Fibroblast of lung (primary cell): ENCODE data around the gene GREM2. TPM values are rescaled to one million over a fixed set of nuclear protein-coding genes. Genes with fewer than 3 reads are reported as not detected.

Experiments
- DNase-seq, 2 donors: peaks; one replicate each; pipeline versions ENCODE4 v3.0.0 to v3.0.0-alpha.2; 2010; ENCODE audit warnings: low read depth in 2 of 2
- H2AFZ ChIP-seq: 2 replicates; pipeline ENCODE4 v1.5.1; 2012; ENCODE audit warnings: low read length, control low read depth, inconsistent platforms
- H3K27ac ChIP-seq: 2 replicates; pipeline ENCODE4 v1.5.1; 2011; ENCODE audit warnings: low read length, control low read depth; ENCODE audit not compliant: insufficient read depth
- H3K27me3 ChIP-seq: 2 replicates; pipeline ENCODE4 v1.5.1; 2011; ENCODE audit warnings: mild to moderate bottlenecking, low read length; ENCODE audit not compliant: control insufficient read depth, insufficient read depth
- H3K36me3 ChIP-seq: 2 replicates; pipeline ENCODE4 v1.5.1; 2011; ENCODE audit warnings: low read length; ENCODE audit not compliant: control insufficient read depth, insufficient read depth
- H3K4me1 ChIP-seq: 2 replicates; pipeline ENCODE4 v1.5.1; 2011; ENCODE audit warnings: low read length; ENCODE audit not compliant: control insufficient read depth, insufficient read depth; ENCODE audit errors: extremely low read depth
- H3K4me2 ChIP-seq: 2 replicates; pipeline ENCODE4 v1.5.1; 2011; ENCODE audit warnings: low read length, control low read depth; ENCODE audit not compliant: insufficient read depth; ENCODE audit errors: extremely low read depth
- H3K4me3 ChIP-seq, 4 experiments: fragments of 200-600 bp in 1 of 4; sonication (generic) in 1 of 4; replicated peaks in 1 of 4; 2 replicates each; pipeline ENCODE4 v1.5.1; 2011 to 2016; ENCODE audit warnings: low read length in 4 of 4, low read depth in 3 of 4, mild to moderate bottlenecking in 3 of 4, control low read depth in 2 of 4, inconsistent platforms in 1 of 4, mixed read lengths in 1 of 4; ENCODE audit not compliant: insufficient read depth in 1 of 4; ENCODE audit errors: control extremely low read depth in 1 of 4
- H3K79me2 ChIP-seq: 2 replicates; pipeline ENCODE4 v1.5.1; 2012; ENCODE audit warnings: mild to moderate bottlenecking, low read length, inconsistent platforms; ENCODE audit not compliant: control insufficient read depth, insufficient read depth
- H3K9ac ChIP-seq: 2 replicates; pipeline ENCODE4 v1.5.1; 2011; ENCODE audit warnings: mild to moderate bottlenecking, low read length, control low read depth; ENCODE audit not compliant: insufficient read depth
- H3K9me3 ChIP-seq: 2 replicates; pipeline ENCODE4 v1.5.1; 2012; ENCODE audit warnings: low read depth, low read length; ENCODE audit not compliant: control insufficient read depth, insufficient read depth
- H4K20me1 ChIP-seq: 2 replicates; pipeline ENCODE4 v1.5.1; 2011; ENCODE audit warnings: low read length; ENCODE audit not compliant: control insufficient read depth, insufficient read depth; ENCODE audit errors: extremely low read depth
- EZH2 ChIP-seq: IDR thresholded peaks from 2 replicates; pipeline ENCODE4 v1.5.1; 2012; ENCODE audit warnings: low read length, control low read depth, mild to moderate bottlenecking; ENCODE audit errors: missing control alignments
- polyA plus RNA-seq, 2 donors: library from polyadenylated mRNA; depleted of rRNA in 1 of 2; stranded (reverse) in 1 of 2; unstranded in 1 of 2; fragments of >200 nt; gene quantifications; 2 replicates each; pipeline ENCODE4 v1.2.1, GENCODE V29; 2011 to 2012; ENCODE audit warnings: missing spikeins in 1 of 2
- total RNA-seq: library from RNA; depleted of rRNA; stranded (reverse); fragments of >200 nt; gene quantifications from 2 replicates; pipeline ENCODE4 v1.2.1, GENCODE V29; 2014
- TF ChIP-seq, protein P1 (sequence below), 2 donors: IDR thresholded peaks in 1 of 2; conservative IDR thresholded peaks in 1 of 2; 1 replicate in 1 of 2; 2 replicates in 1 of 2; pipeline ENCODE4 v1.5.1; 2011 to 2012; ENCODE audit warnings: low read length in 2 of 2, control low read depth in 1 of 2, inconsistent platforms in 1 of 2, low read depth in 1 of 2, mild to moderate bottlenecking in 1 of 2

GREM2 gene
- total and polyA plus RNA-seq, 2 donors (not counting 1 experiment from before 2014, with no cell fraction given), result 6.9 to 21.1 TPM

DNA sequence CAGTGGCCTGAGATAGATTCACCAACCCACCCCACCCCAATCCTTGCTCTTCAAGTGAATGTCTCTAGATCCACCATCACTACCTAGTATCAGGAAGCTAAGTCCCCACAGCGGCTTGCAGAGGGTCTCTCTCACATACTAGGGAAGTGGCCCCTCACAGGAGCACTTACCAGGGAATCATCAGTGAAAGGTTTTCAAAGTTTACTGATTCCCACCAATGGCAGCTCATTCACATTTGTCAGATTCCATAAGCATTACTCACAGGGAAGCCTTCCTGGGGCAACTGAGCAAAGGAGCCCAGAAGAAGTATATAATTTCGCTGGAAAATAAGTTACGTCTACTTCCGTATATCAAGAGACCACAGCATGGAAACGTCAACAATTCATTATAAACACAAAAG lies 120.8 kb downstream of the GREM2 start:
- no peak overlapping the region for H3K4me3 ChIP-seq
- H3K9ac ChIP-seq, result no peak overlapping the region
- H3K27ac ChIP-seq, result no peak overlapping the region
- no peaks in the 10 kb centered on the region for H3K9me3 ChIP-seq
- peak; percentile 17 to 84 for DNase-seq
- TF ChIP-seq EZH2, result no peak
- TF ChIP-seq, protein P1, sequence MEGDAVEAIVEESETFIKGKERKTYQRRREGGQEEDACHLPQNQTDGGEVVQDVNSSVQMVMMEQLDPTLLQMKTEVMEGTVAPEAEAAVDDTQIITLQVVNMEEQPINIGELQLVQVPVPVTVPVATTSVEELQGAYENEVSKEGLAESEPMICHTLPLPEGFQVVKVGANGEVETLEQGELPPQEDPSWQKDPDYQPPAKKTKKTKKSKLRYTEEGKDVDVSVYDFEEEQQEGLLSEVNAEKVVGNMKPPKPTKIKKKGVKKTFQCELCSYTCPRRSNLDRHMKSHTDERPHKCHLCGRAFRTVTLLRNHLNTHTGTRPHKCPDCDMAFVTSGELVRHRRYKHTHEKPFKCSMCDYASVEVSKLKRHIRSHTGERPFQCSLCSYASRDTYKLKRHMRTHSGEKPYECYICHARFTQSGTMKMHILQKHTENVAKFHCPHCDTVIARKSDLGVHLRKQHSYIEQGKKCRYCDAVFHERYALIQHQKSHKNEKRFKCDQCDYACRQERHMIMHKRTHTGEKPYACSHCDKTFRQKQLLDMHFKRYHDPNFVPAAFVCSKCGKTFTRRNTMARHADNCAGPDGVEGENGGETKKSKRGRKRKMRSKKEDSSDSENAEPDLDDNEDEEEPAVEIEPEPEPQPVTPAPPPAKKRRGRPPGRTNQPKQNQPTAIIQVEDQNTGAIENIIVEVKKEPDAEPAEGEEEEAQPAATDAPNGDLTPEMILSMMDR (conservative IDR thresholded peaks at IDR 0.05 in 1 of 2, IDR thresholded peaks at IDR 0.05 in 1 of 2; ENCODE audit: low read depth in 1 of 2, low read length in 2 of 2), result no peak
- no peak overlapping the region for H3K4me2 ChIP-seq
- H2AFZ ChIP-seq, result no peak overlapping the region
- H3K79me2 ChIP-seq, result no peaks in the 10 kb centered on the region
- peaks cover 2% of the 10 kb centered on the region for H3K36me3 ChIP-seq
- H3K4me1 ChIP-seq, result no peaks in the 10 kb centered on the region
- H3K27me3 ChIP-seq, result no peaks in the 10 kb centered on the region
- H4K20me1 ChIP-seq, result no peaks in the 10 kb centered on the region

DNA sequence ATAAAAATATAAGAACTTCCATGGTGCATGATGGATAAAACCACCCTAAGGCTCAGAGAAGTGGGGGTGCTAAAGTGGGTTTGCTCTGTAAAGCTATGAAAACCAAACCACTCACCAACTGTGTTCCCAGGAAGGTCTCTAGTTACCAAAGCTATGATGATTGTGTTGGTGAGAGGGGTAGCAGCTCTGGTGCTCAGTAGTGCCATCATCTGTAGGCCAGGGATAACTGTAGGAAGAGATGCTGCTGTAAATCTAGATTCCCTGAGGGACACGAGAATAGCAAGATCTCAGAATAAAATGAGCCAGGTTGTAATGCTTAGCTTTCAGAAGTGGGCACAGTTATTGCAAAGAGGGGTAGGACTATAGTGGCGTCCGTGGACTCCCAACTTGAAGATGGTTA lies 124.5 kb downstream of the GREM2 start:
- TF ChIP-seq, protein P1 (conservative IDR thresholded peaks at IDR 0.05 in 1 of 2, IDR thresholded peaks at IDR 0.05 in 1 of 2; ENCODE audit: low read depth in 1 of 2, low read length in 2 of 2), result no peak
- H3K4me3 ChIP-seq, result no peak overlapping the region
- no peaks in the 10 kb centered on the region for H3K27me3 ChIP-seq
- no peak overlapping the region for H3K9ac ChIP-seq
- no peak for DNase-seq
- H3K9me3 ChIP-seq, result no peaks in the 10 kb centered on the region
- H3K4me2 ChIP-seq, result no peak overlapping the region
- no peak overlapping the region for H2AFZ ChIP-seq
- H3K36me3 ChIP-seq, result peaks cover under 1% of the 10 kb centered on the region
- H3K27ac ChIP-seq, result no peak overlapping the region
- H3K79me2 ChIP-seq, result no peaks in the 10 kb centered on the region
- H4K20me1 ChIP-seq, result no peaks in the 10 kb centered on the region
- H3K4me1 ChIP-seq, result no peaks in the 10 kb centered on the region

DNA sequence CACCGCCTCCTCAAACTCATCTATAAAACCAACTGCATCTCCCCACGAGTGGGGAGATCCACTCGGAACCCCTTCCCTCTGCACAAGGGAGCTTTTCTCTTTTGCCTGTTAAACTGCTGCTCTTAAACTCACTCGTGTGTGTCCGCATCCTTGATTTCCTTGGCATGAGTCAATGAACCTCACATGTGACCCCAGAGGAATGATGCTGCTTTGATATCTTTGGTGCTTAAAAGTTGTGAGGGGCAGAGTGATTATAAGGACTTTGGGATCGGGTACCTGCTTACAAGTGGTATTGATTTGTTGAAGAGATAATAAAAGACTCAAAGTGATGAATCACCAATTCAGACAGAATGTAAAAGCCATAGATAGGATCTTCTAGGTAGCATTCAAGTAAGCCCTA lies 125.3 kb downstream of the GREM2 start:
- H3K79me2 ChIP-seq, result no peaks in the 10 kb centered on the region
- no peak overlapping the region for H3K4me3 ChIP-seq
- TF ChIP-seq EZH2, result no peak
- TF ChIP-seq, protein P1 (conservative IDR thresholded peaks at IDR 0.05 in 1 of 2, IDR thresholded peaks at IDR 0.05 in 1 of 2; ENCODE audit: low read depth in 1 of 2, low read length in 2 of 2), result no peak
- no peak overlapping the region for H3K27ac ChIP-seq
- no peaks in the 10 kb centered on the region for H3K27me3 ChIP-seq
- no peaks in the 10 kb centered on the region for H3K4me1 ChIP-seq
- no peak overlapping the region for H2AFZ ChIP-seq
- H3K9ac ChIP-seq, result no peak overlapping the region
- DNase-seq, result no peak
- no peaks in the 10 kb centered on the region for H3K9me3 ChIP-seq
- no peaks in the 10 kb centered on the region for H4K20me1 ChIP-seq
- no peak overlapping the region for H3K4me2 ChIP-seq
- no peaks in the 10 kb centered on the region for H3K36me3 ChIP-seq
